Fibroblast of villous mesenchyme (primary cell): ENCODE measurements around the gene MBLAC1. TPM values are rescaled to one million over a fixed set of nuclear protein-coding genes. Genes with fewer than 3 reads are reported as not detected.
"Not testable (repeated sequence)": the region's sequence is repeated elsewhere in the genome, so short reads cannot be mapped to it uniquely, and the experiment has no call there.

ENCODE experiments used
- DNase-seq: peaks from one replicate; pipeline ENCODE4 v3.0.0-alpha.2; 2010; ENCODE audit warnings: low read depth
- H3K4me3 ChIP-seq: 2 replicates; pipeline ENCODE4 v1.5.1; 2011; ENCODE audit warnings: low read depth, mild to moderate bottlenecking, low read length
- CTCF ChIP-seq: IDR thresholded peaks from 2 replicates; pipeline ENCODE4 v1.5.1; 2012; ENCODE audit warnings: low read depth, mild to moderate bottlenecking, low read length; ENCODE audit not compliant: insufficient read depth
- total RNA-seq: library from RNA; depleted of rRNA; stranded (reverse); fragments of >200 nt; gene quantifications from 2 replicates; pipeline ENCODE4 v1.2.3, GENCODE V29; 2012

Gene MBLAC1
- total RNA-seq, 1 donor = 1.7 TPM

GRCh38 chr7:100130608-100131453 lies 4.1 kb downstream of the MBLAC1 start:
- TF ChIP-seq CTCF = peak; percentile 76
- peak; percentile 56 for DNase-seq
- no peak overlapping the region for H3K4me3 ChIP-seq

- H3K4me3 ChIP-seq = no peak overlapping the region
- TF ChIP-seq CTCF = no peak
- DNase-seq = no peak
These were observed 5.4 kb downstream of the MBLAC1 start for GRCh38 chr7:100132126-100132525.

GRCh38 chr7:100132697-100133151 lies 6.0 kb downstream of the MBLAC1 start:
- peak; percentile 98 for TF ChIP-seq CTCF
- peak; percentile 69 for DNase-seq
- no peak overlapping the region for H3K4me3 ChIP-seq

GRCh38 chr7:100137851-100138760 lies 11.3 kb downstream of the MBLAC1 start:
- no peak overlapping the region for H3K4me3 ChIP-seq
- no peak for TF ChIP-seq CTCF
- DNase-seq = no peak

GRCh38 chr7:100141555-100141949 lies 14.8 kb downstream of the MBLAC1 start:
- no peak overlapping the region for H3K4me3 ChIP-seq
- DNase-seq = no peak
- TF ChIP-seq CTCF = no peak

GRCh38 chr7:100142461-100142860 lies 15.7 kb downstream of the MBLAC1 start:
- DNase-seq = no peak
- TF ChIP-seq CTCF = no peak

GRCh38 chr7:100146350-100146749 lies 19.6 kb downstream of the MBLAC1 start:
- DNase-seq = peak; percentile 75
- not testable (repeated sequence) for H3K4me3 ChIP-seq

More at GRCh38 chr7:100142461-100142860, 15.7 kb downstream of the MBLAC1 start:
- H3K4me3 ChIP-seq = no peak overlapping the region
